Astrocyte of the spinal cord (primary cell): ENCODE data around the gene ATP8B1.

Source experiments
- DNase-seq: peaks from one replicate; pipeline ENCODE4 v3.0.0; 2011; ENCODE audit warnings: low read depth, low spot score
- H3K4me3 ChIP-seq: 2 replicates; pipeline ENCODE4 v1.5.1; 2011; ENCODE audit warnings: low read depth, mild to moderate bottlenecking, low read length, moderate library complexity
- in situ Hi-C: cut with HindIII; loops from 2 replicates; pipeline ENCODE4 v1.10.0; 2017; ENCODE audit warnings: low sequenced_read_pairs
- TF ChIP-seq, protein P1 (sequence below): IDR thresholded peaks from 2 replicates; pipeline ENCODE4 v1.5.1; 2012; ENCODE audit warnings: low read depth, mild to moderate bottlenecking, low read length, inconsistent platforms

Gene ATP8B1

GRCh38 chr18:57771626-57772025 is 31.5 kb downstream of the ATP8B1 start:
- no peak overlapping the region for H3K4me3 ChIP-seq
- in situ Hi-C loops: no loop called here

DNA sequence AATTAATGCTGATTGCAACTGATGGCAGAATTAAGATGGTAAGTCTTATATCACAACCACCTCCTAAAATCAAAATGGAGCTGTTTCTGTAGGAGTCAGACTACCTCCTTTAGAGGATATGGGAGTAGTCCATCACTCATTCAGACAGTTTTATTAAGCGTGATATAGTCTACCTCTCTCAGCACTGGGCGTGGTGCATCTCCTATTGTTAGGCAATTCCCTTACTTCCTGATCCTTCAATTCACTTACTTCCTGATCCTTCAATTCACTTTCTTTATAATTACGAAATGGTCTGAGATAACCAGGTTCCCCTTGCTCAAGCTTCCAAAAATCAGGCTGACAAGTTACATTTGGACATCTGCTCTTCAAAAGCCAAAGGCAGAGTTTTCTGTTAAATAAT is 31.9 kb downstream of the ATP8B1 start:
- H3K4me3 ChIP-seq: no peak overlapping the region
- TF ChIP-seq, protein P1, sequence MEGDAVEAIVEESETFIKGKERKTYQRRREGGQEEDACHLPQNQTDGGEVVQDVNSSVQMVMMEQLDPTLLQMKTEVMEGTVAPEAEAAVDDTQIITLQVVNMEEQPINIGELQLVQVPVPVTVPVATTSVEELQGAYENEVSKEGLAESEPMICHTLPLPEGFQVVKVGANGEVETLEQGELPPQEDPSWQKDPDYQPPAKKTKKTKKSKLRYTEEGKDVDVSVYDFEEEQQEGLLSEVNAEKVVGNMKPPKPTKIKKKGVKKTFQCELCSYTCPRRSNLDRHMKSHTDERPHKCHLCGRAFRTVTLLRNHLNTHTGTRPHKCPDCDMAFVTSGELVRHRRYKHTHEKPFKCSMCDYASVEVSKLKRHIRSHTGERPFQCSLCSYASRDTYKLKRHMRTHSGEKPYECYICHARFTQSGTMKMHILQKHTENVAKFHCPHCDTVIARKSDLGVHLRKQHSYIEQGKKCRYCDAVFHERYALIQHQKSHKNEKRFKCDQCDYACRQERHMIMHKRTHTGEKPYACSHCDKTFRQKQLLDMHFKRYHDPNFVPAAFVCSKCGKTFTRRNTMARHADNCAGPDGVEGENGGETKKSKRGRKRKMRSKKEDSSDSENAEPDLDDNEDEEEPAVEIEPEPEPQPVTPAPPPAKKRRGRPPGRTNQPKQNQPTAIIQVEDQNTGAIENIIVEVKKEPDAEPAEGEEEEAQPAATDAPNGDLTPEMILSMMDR: no peak
- in situ Hi-C loops: no loop called here
- DNase-seq: no peak

More at GRCh38 chr18:57771626-57772025, 31.5 kb downstream of the ATP8B1 start:
- no peak for DNase-seq
- TF ChIP-seq, protein P1: no peak

- TF ChIP-seq, protein P1: no peak
- in situ Hi-C loops: no loop called here
- no peak overlapping the region for H3K4me3 ChIP-seq
- peak; percentile 47 for DNase-seq
These were observed 34.4 kb downstream of the ATP8B1 start for GRCh38 chr18:57768537-57769326.

DNA sequence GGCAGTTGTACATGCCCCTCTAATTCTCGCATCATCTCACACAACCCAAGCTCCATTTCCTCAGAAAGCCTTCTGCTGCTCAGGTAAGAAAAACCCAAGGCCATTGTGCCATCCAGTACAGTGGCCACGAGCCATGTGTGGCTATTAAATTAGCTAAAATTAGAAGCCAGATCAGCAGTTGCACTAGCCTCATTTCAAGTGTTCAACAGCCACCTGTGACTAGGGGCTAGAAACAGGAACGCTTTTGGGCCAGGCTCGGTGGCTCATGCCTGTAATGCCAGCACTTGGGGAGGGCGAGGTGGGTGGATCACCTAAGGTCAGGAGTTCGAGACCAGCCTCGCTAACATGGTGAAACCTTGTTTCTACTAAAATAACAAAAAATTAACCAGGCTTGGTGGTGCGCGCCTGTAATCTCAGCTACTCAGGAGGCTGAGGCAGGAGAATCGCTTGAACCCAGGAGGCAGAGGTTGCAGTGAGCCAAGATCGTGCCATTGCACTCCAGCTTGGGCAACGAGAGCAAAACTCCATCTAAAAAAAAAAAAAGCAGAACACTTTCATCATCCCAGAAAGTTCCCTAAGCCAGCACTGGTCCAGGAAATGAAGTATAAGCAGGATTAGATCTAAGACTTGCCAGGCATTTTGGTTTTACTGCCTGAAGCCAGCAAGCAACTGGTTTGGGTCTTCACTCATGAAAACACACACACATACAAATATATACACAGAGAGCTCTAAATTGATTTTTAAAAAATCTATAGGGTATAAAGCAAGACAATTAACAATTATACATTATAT is 35.7 kb downstream of the ATP8B1 start:
- DNase-seq: no peak
- in situ Hi-C loops: no loop called here
- H3K4me3 ChIP-seq: no peak overlapping the region
- TF ChIP-seq, protein P1: no peak

DNA sequence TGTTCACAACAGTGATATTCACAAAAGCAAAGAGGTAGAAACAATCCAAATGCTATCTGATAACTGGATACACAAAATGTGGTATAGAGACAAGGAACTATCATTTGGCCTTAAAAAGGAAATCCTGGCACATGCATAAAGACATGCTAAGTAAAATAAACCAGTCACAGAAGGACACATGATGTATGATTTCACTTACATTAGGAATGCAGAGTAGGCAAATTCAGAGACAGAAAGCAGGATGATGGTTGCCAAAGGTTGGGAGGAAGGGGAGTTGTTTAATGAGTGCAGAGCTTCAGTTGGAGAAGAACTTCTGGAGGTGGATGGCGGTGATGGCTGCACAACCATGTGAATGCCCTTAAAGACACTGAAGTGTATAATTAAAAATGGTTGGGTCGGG is 38.1 kb downstream of the ATP8B1 start:
- H3K4me3 ChIP-seq: no peak overlapping the region
- DNase-seq: no peak
- TF ChIP-seq, protein P1: no peak
- in situ Hi-C loops: no loop called here

DNA sequence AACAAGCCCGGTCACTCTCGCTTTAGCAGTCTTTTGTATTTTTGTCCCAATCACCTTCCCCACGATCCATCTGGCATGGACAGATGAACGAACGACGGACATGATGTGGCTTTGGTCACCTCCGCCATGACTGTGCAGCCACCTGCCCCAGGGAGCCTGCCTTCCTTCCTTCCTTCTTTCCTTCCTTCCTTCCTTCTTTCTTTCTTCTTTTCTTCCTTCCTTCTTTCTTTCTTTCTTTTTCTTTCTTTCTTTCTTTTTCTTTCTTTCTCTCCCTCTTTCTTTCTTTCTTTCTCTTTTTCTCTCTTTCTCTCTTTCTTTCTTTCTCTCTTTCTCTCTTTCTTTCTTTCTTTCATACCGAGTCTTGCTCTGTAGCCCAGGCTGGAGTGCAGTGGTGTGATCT is 39.0 kb downstream of the ATP8B1 start:
- DNase-seq: no peak
- TF ChIP-seq, protein P1: no peak
- no peak overlapping the region for H3K4me3 ChIP-seq
- in situ Hi-C loops: no loop called here
